T1000 (cell line): Measurements from ENCODE around the gene MYLK.
A peak's percentile ranks its signal among the peaks of the same experiment; 100 is the strongest.
"Not testable (repeated sequence)": the region's sequence is repeated elsewhere in the genome, so short reads cannot be mapped to it uniquely, and the experiment has no call there.

Experiments used
- DNase-seq: peaks from one replicate; lab custom pipeline; 2025; ENCODE audit warnings: mixed read lengths; lab: John Stamatoyannopoulos, UW

MYLK gene

DNA sequence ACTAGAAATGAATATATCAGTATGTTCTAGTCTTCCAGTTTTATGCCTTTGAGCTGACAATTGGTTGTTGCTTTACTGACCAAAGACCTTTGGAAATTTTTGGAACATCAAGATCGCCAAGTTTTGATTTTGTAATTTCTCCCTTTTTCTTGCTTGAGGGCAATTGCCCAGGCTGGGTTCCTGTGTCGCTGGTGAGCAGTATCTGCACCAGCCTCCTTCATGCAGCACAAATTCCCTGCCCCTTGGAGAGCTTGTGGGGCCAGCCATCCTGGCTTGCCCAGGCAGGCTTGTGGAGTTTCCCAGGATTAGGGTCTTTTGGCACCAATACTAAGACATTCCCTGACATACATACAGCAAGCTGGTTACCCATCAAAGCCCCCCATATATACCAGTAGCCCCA lies 261.4 kb downstream of the MYLK start:
- DNase-seq = no peak

DNA sequence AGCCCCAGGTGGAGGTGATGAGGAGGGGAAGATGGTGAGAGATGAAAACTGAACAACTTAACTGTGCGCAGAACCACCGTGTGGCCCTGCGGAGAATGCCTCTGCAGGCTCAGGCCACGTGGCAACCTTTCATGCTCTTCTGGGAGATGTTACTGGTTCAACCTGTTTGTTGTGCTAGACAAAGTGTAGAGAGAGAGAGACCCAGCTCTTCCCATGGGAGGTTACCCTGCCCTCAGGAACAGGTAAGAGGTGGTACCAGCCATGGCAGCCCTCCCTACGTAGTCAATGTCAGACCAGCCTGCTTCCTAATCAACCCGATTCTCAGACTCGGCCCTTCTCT lies 262.3 kb downstream of the MYLK start:
- no peak for DNase-seq

DNA sequence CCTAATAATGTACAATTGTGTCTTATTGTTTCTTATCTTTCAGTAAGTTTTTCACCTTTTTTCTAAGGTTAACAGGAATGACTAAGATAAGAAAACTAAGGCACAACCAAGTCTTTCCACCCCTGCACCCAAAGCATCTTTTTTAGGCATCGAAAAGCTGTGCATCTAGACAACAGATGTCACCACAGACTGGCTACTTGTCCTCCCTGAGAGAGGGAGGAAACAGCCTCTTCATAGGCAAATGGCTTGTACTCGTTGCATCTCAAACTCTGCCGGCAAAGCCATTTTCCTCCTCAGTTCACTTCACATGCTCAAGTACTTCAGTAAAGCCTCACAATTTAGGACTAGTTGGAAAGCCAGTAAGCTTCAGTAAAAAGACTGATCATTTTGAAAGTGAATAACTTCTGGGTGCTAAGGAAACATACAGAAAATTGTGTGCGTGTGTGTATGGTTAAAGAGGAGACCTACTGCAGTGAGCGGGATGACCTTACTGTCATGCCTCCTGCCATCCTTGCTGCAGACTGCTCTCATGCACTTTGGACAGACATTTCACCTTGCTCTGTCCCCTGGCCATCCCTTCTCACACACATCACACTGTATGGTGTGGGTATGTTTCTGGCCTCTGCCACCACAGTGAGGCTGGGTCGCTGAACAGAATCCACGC lies 262.8 kb downstream of the MYLK start:
- DNase-seq = no peak

DNA sequence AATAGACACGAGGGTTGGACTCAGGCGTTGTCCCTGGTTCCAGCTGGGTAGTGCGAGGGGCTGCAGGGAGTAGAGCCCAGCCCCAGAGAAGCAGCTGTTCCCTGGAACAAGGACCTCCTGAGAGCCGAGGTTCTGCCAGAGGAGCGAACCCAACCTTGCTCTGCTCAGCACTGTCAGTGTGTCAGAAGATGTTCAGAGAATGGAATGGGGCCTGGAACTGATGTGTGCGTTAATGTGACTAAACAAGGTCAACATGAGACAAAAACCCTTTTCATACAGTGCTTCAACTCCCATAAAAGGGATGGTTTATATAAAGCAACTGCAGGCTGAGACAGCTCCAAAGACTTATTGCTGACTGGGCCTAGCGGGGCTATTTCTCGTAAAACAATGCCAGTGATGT lies 263.8 kb downstream of the MYLK start:
- DNase-seq = no peak

DNA sequence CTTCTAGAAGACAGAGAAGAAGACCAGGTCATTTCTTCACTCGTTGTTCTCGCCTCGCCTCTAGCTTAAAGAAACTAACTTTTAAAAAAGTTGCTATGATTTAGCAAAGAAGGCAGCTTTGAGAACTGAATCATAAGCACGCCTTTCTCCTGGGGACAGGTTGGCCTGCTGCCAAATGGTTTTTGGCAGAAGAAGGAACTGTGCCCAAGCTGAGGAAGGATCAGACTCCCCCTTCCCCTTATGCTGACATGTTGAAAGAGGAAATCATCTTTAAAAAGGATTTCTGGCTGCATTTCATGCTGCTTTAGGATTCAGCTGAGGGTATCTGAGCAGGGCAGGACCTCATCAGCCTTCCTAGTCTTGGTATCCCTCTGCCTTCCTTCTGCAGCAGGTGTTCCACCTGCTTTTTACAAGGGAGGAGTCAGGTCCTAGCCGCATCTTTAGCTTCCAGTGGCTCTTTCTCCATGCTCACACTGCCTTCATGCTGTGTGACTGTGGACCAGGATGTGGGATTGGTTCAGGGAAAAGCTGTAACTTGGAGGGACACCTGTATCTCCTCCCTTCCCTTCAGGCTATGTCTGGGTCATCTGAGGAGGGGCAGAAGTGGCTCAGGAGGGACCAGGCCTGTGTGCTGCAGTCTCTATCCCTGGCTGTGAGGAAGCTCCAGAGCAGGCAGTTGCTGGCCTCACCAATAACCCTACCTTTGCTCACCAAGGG lies 265.2 kb downstream of the MYLK start:
- peak; percentile 8 for DNase-seq

DNA sequence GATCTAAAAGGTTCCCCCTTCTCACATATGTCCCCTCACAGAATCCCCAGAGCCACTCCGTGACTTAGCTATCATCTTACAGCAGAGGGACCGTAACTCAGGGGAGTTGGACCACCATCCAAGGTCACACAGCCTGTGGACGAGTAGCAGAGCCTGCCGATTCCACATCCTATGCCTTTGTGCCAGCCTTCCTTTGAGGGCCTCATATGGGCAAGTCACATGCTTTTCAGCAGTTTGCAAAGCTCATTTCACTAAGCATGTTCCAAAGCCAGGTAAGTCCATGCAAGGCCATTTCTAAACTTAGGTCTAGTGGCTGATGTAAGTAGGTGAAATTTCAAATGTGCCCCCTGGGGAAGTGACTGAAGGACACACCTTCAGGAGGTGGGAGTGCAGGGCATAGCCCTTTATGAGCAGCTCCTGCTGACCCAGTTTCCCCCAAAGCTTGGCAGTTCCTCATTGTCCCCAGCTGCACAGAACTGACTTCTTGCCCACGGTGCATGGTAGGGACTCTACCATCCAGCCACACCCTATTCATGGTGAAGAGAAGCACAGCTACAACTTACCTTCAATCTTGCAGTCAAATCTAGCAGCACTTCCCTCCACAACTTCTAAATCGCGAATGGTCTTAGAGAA lies 265.9 kb downstream of the MYLK start:
- no peak for DNase-seq

DNA sequence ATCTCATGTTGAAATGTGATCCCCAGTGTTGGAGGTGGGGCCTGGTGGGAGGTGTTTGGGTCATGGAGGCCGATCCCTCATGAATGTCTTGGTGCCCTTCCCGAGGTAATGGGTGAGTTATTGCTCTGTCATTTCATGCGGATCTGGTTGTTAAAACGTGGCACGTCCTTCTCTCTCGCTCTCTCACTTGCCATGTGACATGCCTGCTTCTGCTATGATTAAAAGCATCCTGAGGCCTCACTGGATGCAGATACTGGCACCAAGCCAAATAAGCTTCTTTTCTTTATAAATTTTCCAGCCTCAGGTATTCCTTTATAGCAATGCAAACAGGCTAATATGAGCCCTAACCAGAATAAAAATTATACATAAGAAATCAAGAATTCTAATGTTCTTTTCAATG lies 267.5 kb downstream of the MYLK start:
- DNase-seq = no peak

DNA sequence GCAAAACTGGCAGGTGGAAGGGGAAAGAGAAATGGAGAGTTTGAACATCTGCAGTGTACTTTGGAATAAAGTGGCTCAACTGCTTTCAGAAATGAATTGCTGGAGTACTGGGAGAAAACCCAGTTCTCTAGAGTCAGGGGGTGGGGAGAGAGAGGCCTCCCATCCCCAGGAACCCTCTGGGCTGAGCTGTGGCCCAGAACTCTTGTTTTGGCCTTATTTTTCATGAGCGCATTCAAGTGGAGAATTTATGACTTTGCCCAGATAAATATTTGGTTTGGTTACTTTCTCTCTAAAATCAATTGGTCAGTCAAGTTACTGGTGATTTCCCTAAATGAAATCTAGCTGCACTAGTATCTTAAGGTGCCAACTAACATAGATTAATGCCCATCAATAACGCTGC lies 270.6 kb downstream of the MYLK start:
- DNase-seq = no peak

DNA sequence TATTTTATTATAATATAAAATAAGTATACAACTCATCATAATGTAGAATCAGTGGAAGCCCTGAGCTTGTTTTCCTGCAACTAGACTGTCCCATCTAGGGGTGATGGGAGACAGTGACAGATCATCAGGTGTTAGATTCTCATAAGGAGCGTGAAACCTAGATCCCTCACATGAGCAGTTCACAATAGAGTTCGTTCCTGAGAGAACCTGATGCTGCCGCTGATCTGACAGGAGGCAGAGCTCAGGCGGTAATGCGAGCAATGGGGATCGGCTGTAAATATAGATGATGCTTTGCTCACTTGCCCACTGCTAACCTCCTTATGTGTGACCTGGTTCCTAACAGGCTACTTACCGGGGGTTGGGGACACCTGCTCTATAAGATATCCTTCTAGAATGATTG lies 272.5 kb downstream of the MYLK start:
- DNase-seq = not testable (repeated sequence)

DNA sequence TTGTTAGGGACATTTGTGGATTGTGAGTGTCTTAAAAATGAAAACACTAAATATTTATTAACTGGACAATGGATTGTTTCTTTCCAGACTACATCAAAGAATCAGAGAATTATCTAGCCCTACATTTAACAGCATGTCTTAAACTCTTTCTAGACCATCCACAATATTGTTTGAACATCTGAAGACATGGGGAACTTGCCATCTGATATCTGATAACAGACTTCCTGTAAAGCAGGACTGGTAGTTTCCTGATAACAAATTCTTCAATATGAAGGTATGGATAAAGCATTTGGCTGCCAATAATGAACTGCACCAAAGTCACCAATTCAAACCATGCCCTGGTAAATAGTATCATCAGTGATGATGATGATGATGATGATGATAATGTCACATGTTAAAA lies 273.1 kb downstream of the MYLK start:
- DNase-seq = no peak

DNA sequence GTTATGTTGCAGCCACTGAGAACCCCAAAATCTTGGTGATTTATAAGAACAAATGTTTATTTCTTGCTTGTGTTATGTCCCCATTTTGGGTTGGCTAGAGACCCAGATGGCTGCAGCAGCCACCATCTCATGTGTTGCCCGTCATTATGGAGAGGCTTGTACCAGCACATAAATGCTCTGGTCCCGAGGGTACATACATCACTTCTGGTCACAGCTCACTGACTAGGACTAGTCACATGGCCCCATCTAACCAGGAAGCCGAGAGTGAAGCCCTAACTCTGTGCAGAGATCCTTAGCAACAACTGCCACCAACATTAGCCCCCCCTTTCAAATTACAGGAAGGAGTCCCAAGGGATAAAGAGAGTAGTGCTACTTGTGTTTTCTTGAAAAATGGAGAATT lies 273.8 kb downstream of the MYLK start:
- DNase-seq = no peak

DNA sequence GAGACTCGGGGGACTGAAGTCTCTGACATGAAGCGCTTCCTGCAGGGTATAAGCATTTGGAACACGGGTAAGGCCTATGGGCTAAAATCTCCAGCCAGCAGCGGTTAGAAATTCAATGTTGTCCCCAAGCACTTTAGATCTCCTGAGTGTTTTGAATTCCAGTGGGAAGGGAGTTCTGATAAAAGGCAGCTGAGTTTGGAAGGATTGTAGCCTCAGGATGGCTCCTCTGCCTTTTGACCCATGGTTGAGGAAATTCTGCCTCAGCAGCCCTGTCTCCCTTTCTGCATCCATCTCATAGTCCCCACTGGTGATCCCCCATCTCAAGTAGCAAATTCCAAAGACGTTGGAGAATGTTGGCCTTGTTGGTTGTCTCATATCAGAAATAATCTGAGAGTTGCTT lies 275.1 kb downstream of the MYLK start:
- DNase-seq = no peak

DNA sequence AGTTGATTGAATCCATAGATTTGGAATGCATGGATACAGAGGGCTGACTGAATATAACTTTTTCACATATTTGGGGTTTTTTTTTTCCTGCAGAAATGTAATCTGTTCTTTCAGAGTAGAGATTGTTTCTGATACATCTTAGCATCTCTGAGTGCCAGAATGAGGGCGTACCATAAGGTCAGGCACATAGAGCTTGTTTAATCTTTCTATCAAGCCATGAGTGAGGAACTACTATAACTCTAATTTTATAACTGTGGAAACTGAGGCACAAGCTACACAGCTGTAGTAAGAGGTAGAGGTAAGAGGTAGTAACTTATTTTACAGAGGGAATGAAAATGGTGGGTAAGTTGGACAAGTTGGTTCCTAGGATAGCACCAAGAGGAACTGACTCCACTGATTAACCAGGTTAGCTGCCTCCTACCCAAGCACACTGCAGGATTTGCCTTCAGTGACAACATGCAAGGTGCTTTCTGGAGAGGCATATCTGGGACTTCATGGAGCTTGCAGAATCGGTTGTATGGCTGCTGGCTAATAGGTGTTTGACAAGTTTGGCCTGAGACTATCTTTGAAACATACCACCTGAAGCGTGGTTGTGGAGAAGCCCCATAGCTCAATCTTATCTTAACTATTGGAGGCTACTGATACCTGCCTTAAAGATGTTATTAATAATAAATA lies 275.7 kb downstream of the MYLK start:
- no peak for DNase-seq

DNA sequence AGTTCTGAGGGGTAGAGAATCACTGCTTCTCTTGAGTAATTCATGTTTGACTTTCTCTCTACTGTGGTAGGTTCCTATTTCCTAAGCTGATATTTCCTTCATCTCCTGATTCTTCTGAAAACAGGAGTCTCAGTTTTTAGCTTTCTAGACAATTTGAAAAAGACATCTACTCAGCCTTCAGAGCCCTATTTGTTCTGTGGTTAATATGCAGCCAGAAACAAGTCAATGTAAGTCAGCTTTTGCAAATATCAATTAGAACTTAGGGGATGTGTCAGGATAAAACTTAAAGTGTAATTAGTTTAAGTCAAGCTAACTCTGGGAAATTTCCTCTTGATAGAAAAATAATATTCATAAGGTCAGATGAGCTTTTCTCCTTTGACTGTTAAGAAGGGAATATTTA lies 277.6 kb downstream of the MYLK start:
- DNase-seq = no peak

DNA sequence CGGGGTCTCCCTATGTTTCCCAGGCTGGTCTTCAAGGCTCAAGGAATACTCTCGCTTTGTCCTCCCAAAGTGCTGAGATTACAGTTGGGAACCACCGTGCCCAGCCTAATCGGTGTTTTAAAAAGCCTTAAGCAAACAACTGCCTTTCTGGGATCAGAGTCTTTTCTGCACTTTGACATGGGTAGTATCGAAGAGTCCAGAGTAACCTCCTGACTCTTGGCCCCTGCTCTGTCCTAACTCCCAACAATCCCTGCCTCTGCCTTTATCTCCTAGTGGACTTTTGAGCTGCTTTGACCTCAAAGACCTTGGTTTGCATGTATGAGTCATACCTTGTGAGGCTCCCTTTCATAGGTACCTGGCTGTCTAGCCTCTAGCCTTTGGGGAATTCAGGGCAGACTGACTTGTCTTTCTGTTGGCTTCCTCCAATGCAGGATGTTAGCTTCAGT lies 278.3 kb downstream of the MYLK start:
- DNase-seq = no peak

DNA sequence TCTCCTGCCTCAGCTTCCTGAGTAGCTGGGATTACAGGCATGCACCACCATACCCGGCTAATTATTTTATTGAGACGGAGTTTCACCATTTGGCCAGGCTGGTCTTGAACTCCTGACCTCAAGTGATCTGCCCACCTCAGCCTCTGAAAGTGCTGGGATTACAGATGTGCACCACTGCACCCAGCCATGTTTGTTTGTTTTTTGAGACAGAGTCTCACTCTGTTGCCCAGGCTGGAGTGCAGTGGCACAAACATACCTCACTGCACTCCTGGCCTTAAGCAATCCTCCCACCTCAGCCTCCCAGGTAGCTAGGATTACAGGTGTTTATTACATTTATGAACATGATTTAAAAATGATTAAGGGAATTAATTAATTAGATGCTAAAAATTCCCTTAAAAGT lies 281.0 kb downstream of the MYLK start:
- not testable (repeated sequence) for DNase-seq

DNA sequence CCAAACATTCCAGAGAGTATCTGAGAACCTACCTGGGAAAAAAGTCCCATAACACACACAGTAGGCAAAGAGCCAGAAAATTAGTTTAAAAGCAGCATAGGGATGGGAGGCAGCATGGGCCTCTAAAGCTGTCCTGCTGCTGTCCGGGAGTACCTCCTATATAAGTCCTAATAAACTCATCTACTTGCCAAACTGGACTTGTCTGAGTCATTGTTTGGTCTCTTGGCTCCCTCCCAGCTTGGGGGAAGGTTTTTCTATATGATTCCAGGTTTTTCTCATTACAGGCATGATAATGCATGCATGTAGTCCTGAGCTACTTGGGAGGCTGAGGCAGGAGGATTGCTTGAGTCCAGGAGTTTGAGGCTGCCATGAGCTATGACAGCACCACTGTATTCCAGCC lies 281.8 kb downstream of the MYLK start:
- no peak for DNase-seq

DNA sequence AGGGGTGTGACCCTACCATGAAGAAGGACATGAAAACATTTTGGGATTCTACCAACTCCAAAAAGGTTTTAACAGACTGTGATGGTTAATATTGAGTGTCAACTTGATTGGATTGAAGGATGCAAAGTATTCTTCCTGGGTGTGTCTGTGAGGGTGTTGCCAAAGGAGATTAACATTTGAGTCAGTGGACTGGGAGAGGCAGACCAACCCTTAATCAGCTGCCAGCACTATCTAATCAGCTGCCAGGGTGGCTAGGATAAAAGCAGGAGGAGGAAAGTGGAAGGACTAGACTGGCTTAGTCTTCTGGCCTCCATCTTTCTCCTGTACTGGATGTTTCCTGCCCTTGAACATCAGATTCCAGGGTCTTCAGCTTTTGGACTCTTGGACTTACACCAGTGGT lies 283.3 kb downstream of the MYLK start:
- DNase-seq = not testable (repeated sequence)

DNA sequence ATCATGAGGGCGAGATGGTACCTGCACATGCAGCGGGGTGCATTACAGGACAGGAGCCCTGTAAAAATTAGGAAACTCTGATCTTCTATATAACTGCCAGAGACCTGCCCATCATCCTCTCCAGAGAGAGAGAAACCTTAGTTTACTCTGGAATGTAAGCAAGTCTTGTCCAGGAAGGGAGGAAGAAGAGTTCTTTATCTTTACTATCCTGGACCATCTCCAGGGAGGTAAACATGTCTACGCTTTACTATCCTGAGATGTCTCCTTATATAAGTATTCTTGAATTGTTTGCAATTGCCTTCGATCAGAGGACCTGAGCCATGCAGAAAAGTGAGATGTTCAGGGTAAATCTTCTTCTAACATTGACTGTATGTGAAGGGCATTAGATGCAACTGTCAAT lies 286.6 kb downstream of the MYLK start:
- no peak for DNase-seq

DNA sequence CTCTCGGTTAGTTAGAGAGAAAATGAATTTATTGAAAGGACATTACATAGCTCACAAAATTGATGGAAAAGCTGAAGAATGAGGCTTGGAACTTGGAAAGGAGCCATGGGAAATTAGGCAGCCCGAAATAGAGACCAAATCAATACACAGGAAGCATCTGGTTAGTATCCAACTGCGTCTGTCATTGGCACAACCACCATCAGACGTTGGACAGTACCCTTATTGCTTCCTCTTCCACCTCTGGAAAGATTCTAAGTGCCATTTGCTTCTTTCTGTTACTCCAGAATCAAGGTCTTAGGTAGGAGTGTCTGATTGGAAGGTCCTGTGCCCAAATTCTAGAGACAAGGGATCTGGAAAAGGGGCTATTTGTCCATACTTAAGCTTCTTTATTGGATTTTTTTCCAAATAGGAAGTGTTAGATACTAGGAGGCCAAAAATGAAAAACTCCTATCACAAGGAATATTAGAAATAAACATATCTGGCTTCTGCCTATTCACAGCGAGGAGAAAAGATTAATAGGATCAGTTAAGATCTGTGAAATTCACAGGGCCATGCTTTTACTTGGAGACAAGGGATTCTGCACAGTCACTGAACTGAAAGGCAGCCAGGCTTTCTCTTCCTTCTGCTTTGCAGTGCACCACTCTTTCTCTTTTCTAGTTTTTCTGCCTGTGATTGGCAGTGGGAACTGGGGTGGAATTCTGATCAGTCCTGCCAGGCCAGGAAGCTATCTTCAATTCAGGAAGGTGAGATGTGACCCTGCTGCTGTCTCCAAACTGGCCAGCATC lies 288.5 kb downstream of the MYLK start:
- DNase-seq = no peak

DNA sequence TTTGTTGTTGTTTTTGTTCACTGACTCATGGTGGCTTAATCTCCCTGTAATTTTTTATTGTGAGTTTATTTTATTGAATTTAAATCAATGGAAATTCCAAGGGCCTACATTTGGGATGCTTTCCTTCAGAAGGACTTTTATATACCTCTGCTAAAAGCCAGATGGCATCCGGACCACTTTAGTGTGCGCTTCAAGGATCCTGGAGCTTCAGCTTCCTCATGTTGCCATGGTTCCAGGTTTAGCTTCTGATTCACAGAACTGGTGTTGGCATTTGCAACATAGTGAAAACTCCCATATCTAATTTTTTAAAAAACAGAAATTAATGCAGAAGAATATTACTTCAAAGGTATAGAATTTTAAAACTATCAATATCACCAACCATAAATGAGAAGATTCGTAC lies 290.8 kb downstream of the MYLK start:
- DNase-seq = no peak
